Stomach smooth muscle (tissue), 2 donors: ENCODE results near the gene NRG3.
"Not testable (repeated sequence)": the region's sequence is repeated elsewhere in the genome, so short reads cannot be mapped to it uniquely, and the experiment has no call there.

Experiments used
- H3K27ac ChIP-seq: one replicate; pipeline ENCODE4 v1.7.0; 2013; ENCODE audit warnings: mild to moderate bottlenecking, low read length, inconsistent platforms
- H3K27me3 ChIP-seq, 2 donors: one replicate each; pipeline ENCODE4 v1.7.0; 2013; ENCODE audit warnings: low read length in 2 of 2; ENCODE audit not compliant: insufficient read depth in 2 of 2, control insufficient read depth in 1 of 2
- H3K36me3 ChIP-seq, 2 donors: one replicate each; pipeline ENCODE4 v1.7.0; 2013; ENCODE audit warnings: low read length in 2 of 2; ENCODE audit not compliant: control insufficient read depth in 2 of 2, insufficient read depth in 2 of 2
- H3K4me1 ChIP-seq: one replicate; pipeline ENCODE4 v1.7.0; 2013; ENCODE audit warnings: low read length; ENCODE audit not compliant: control insufficient read depth, insufficient read depth
- H3K4me3 ChIP-seq, 2 donors: one replicate each; pipeline ENCODE4 v1.7.0; 2013; ENCODE audit warnings: low read length in 2 of 2
- H3K9ac ChIP-seq, 2 donors: one replicate each; pipeline ENCODE4 v1.7.0; 2013; ENCODE audit warnings: low read length in 2 of 2, mild to moderate bottlenecking in 1 of 2
- H3K9me3 ChIP-seq, 2 donors: one replicate each; pipeline ENCODE4 v1.7.0; 2013; ENCODE audit warnings: low read length in 2 of 2; ENCODE audit not compliant: control insufficient read depth in 2 of 2
- donor health status: healthy.
- donor health status: Pancreatic carcinoma.

NRG3 gene

DNA sequence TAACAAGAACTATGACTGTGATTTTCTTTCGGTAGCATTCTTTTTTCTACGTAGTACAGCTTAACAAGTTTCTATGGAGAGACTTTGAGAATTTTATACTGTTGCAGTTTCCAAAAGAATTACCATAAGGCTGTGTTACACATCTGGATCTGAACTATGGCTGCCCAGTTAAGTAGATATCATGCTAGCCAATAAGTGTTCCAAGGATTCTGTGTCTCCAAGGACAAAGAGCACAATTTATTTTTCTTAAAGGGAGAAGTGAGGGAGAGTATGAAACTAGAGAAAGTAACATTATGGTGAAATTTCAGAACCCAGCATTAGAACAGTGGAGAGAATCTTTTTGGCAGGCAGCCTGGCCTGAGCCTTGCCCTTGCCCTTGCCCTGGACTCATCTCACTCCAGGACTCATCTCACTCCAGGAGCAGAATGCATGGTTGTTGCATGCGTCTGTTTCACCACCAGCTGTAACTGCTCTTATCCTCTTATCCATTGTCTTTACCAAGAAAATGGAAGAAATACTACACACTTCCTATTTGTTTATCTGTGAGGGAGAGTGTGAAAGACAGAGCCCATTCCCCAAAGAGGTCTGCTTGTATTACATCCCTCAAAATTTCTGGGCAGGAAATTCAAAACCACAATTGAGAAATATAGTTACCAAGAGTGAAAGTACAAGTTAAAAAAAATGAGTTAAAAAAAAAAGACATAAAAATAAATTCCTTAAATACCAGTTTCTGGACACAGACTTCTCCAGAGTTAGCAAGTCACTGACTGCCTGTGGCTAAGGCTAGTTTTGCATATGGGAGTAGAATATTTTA is 1067.5 kb downstream of the NRG3 start:
- Histone ChIP-seq H3K9ac (no peak overlapping the region), H3K27me3 (no peaks in the 10 kb centered on the region), H3K36me3 (no peaks in the 10 kb centered on the region), H3K27ac (no peak overlapping the region), H3K9me3 (peaks cover 0 to 3% of the 10 kb centered on the region in 2 donors), H3K4me3 (no peak overlapping the region), H3K4me1 (no peaks in the 10 kb centered on the region)

DNA sequence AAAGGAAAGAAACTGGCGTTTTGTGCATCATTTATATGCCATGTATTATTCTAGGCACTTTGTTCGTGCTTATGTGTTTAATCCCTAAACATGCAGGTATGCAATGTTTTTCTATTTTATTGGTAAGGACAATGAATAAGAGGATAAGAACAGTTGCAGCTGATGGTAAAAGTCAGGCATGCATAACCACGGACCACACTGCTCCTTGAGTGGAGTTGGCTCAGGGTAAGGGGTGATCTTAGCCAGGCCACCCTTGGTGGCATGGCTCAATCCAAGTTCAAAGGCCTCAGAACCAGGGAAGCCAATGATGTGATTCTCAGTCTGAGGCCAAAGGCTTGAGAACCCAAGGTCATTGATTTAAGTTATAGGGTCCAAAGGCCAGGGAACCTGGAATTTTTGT is 1068.1 kb downstream of the NRG3 start:
- Histone ChIP-seq H3K36me3 (no peaks in the 10 kb centered on the region), H3K4me3 (no peak overlapping the region), H3K9ac (no peak overlapping the region), H3K27me3 (no peaks in the 10 kb centered on the region), H3K9me3 (peaks cover 0 to 3% of the 10 kb centered on the region in 2 donors), H3K4me1 (no peaks in the 10 kb centered on the region), H3K27ac (no peak overlapping the region)

DNA sequence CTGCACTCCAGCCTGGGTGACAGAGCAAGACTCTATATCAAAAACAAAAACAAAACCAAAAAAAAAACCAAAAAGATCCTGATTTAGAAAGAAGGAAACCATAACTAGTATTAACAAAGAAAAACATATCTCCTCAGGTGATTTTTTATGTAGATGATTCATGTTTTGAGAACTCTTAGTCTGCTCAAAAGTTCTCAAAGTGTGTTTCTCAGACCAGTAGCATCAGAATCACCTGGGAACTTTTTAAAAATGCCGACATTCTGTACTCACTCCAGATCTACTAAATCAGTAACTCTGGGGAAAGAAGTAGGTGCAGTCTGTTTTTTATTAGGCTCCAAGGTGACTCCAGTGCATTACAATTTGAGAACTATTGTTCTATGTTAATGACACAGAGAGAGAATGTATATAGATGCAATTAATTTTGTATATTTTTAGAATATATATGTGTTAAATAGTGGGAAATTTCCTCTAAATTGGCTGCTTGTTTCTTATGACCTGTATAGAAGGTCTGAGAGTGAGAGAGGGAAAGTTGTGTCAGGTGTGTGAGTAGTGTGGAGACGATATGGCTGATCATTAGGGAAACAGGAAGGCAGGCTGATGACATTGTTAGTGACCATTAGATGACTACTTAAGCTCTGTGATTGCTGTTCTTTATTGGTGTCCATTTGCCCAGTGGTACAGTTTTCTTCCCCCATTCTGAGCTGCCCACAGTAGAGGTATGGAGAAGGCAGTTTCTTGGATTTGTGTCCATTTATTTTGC is 1075.0 kb downstream of the NRG3 start:
- peaks cover 0 to 2% of the 10 kb centered on the region in 2 donors for H3K9me3 ChIP-seq
- no peak overlapping the region for H3K4me3 ChIP-seq
- no peak overlapping the region for H3K27ac ChIP-seq
- H3K27me3 ChIP-seq: no peaks in the 10 kb centered on the region
- no peaks in the 10 kb centered on the region for H3K36me3 ChIP-seq
- H3K9ac ChIP-seq: no peak overlapping the region
- no peaks in the 10 kb centered on the region for H3K4me1 ChIP-seq

DNA sequence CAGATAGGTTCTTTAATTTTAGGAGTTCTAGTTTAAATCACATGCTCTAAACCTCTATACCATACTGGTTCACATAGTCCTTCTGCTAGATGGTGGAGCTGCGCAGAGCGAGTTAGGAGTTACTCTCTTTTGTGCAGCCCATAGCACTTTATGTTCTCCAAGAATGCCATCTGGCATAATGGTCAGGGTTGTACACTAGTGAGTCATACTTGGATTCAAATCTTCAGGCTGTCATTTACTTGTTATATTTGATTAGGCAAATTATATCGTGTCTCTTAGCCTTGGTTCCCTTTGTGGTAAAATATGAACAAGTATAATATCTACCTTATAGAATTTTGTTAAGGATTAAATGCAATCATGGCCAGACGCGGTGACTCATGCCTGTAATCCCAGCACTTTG is 1078.3 kb downstream of the NRG3 start:
- no peaks in the 10 kb centered on the region for H3K36me3 ChIP-seq
- H3K27ac ChIP-seq: no peak overlapping the region
- no peaks in the 10 kb centered on the region for H3K4me1 ChIP-seq
- H3K9ac ChIP-seq: no peak overlapping the region
- H3K9me3 ChIP-seq: no peaks in the 10 kb centered on the region
- H3K4me3 ChIP-seq: no peak overlapping the region
- no peaks in the 10 kb centered on the region for H3K27me3 ChIP-seq

DNA sequence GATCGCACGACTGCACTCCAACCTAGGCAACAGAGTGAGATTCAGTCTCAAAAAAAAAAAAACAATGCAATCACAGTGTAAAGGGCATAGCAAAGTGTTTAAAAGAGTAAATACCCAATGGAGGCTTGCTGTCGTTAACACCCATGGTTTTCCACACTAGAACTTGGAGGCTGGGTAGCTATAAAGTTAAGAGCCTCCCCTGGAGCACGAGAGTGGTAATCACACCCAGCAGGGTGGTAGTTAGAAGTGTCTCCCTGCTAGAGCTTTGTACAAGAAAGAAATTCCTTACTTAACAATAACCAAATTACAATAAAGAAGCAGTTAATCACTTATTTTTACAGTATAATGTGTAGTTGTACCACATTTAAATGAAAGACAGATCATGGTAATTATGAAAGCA is 1078.9 kb downstream of the NRG3 start:
- H3K4me3 ChIP-seq: no peak overlapping the region

DNA sequence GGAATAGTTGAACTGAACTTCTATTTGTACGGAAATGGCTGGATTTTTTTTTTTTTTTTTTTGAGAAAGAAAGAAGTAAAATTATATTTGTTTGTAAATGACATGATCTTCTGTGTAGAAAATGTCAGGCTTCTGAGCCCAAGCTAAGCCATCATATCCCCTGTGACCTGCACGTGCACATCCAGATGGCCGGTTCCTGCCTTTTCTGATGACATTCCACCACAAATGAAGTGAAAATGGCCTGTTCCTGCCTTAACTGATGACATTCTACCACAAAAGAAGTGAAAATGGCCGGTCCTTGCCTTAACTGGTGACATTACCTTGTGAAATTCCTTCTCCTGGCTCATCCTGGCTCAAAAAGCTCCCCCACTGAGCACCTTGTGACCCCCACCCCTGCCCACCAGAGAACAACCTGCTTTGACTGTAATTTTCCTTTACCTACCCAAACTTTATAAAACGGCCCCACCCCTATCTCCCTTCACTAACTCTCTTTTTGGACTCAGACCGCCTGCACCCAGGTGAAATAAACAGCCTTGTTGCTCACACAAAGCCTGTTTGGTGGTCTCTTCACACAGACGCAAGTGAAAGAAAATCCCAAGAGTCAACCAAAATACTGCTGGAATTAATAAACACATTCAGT is 1085.5 kb downstream of the NRG3 start:
- H3K4me3 ChIP-seq, H3K9me3 ChIP-seq, H3K9ac ChIP-seq, H3K4me1 ChIP-seq, H3K36me3 ChIP-seq, H3K27me3 ChIP-seq, H3K27ac ChIP-seq: not testable (repeated sequence)

More for the DNA sequence above, 1078.9 kb downstream of the NRG3 start:
- no peaks in the 10 kb centered on the region for H3K9me3 ChIP-seq
- no peaks in the 10 kb centered on the region for H3K27me3 ChIP-seq
- H3K4me1 ChIP-seq: no peaks in the 10 kb centered on the region
- no peaks in the 10 kb centered on the region for H3K36me3 ChIP-seq
- H3K9ac ChIP-seq: no peak overlapping the region
- H3K27ac ChIP-seq: no peak overlapping the region

DNA sequence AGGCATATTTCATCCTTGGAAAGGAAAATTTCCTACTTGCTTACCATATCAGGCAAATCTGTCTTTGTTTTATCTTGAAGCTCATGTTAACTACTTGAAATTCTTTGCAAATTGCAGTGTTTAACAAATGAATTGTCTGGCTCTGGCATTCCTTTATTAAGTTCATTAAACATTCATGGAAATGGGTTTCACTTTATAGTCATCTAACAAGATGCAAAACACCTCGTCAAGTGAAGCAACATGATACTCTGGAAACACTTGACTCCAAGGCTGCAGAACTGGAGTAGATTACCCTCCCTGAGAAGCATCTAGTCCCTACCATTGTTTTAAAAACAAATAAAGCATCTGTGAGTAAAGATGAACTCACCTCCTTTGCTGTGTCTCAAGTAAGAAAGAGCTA is 1086.9 kb downstream of the NRG3 start:
- Histone ChIP-seq H3K27ac (no peak overlapping the region), H3K9me3 (no peaks in the 10 kb centered on the region), H3K27me3 (no peaks in the 10 kb centered on the region), H3K4me3 (no peak overlapping the region), H3K4me1 (no peaks in the 10 kb centered on the region), H3K36me3 (no peaks in the 10 kb centered on the region), H3K9ac (no peak overlapping the region)

DNA sequence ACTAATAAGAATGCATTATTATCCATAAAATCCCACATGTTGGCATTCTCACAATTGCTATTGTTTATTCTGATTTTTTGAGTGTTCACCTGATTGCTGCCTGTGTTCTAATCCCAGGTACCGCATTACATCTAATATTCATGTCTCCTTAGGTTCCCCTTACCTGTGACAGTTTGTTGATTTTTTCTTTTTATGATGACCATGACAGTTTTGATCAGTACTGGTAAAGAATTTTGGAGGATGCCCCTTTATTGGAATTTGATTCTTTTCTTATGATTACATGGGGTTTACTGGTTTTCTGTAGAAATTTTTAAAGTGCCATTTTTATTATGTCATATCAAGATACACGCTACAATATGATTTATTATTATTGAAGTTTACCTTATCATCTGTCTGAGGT is 1091.1 kb downstream of the NRG3 start:
- Histone ChIP-seq H3K9ac (no peak overlapping the region), H3K4me3 (no peak overlapping the region), H3K27me3 (no peaks in the 10 kb centered on the region), H3K4me1 (no peaks in the 10 kb centered on the region), H3K36me3 (no peaks in the 10 kb centered on the region), H3K27ac (no peak overlapping the region), H3K9me3 (no peaks in the 10 kb centered on the region)

DNA sequence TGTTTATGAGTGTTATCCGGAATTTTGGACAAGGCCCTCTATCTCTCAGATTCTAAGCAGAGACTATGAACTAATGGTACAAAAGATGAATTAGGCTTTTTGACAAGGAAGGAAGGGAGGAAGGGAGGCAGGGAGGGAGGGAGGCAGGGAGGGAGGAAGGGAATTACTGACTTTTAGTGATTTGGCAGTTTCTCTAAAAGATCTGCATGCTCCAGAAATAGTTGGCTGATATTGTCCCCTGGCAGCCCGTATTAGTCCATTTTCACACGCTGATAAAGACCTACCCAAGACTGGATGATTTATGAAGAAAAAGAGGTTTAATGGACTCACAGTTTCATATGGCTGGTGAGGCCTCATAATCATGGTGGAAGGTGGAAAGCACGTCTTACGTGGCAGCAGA is 1093.5 kb downstream of the NRG3 start:
- Histone ChIP-seq H3K27ac (no peak overlapping the region), H3K27me3 (no peaks in the 10 kb centered on the region), H3K9ac (no peak overlapping the region), H3K36me3 (no peaks in the 10 kb centered on the region), H3K4me3 (no peak overlapping the region), H3K9me3 (no peaks in the 10 kb centered on the region), H3K4me1 (no peaks in the 10 kb centered on the region)

DNA sequence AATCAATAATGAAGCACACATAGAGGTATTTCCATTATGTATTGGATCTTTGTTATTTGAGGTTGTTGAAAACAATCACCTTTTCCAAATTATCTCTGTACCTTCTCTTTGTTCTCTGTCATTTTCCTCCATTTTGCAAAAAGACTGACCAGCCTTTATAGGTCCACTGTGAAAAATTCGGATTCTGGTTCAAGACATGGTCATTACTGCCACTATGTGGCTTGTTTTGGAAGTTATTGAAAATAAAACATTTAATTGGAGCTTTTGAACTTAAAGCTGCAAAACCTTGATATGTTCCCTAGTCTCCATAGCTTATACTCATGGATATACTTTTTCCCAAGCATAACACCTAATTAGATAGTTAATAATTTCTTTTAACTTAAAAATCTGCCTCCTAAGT is 1094.4 kb downstream of the NRG3 start:
- H3K9me3 ChIP-seq: no peaks in the 10 kb centered on the region
- H3K4me1 ChIP-seq: no peaks in the 10 kb centered on the region
- no peak overlapping the region for H3K4me3 ChIP-seq
- H3K36me3 ChIP-seq: no peaks in the 10 kb centered on the region
- H3K27ac ChIP-seq: no peak overlapping the region
- no peak overlapping the region for H3K9ac ChIP-seq
- no peaks in the 10 kb centered on the region for H3K27me3 ChIP-seq
